ENCODE data around the gene PITHD1.
"Not testable (repeated sequence)": the region's sequence is repeated elsewhere in the genome, so short reads cannot be mapped to it uniquely, and the experiment has no call there.

The PITHD1 gene

GRCh38 chr1:23826590-23826989, 48.4 kb downstream of the PITHD1 start:
- DNase-seq: not testable (repeated sequence)

- no peak for DNase-seq
These were observed 49.5 kb downstream of the PITHD1 start for GRCh38 chr1:23827717-23828116.

- not testable (repeated sequence) for DNase-seq
These were observed 55.9 kb downstream of the PITHD1 start for GRCh38 chr1:23834156-23834555.

GRCh38 chr1:23836037-23836436, 57.8 kb downstream of the PITHD1 start:
- no peak for DNase-seq
